H1 (cell line): ENCODE measurements around the gene ACTG2. TPM values are rescaled to one million over a fixed set of nuclear protein-coding genes. Genes with fewer than 3 reads are reported as not detected.

Source experiments
- CTCF ChIA-PET: fragments of 300-600 bp; sonication (Branson Sonifier 250); formaldehyde crosslinking; loops from one replicate; lab custom pipeline; 2021; ENCODE audit not compliant: partially characterized antibody; lab: Charles Lee
- POLR2A ChIA-PET: fragments of 300-600 bp; sonication (Branson Sonifier 250); formaldehyde crosslinking; loops from one replicate; lab custom pipeline; 2021; ENCODE audit warnings: inconsistent platforms; ENCODE audit not compliant: partially characterized antibody; lab: Charles Lee
- DNase-seq, 2 experiments: peaks; one replicate each; pipeline versions ENCODE4 v3.0.0 to v3.0.0-alpha.2; 2010 to 2022; ENCODE audit warnings: low spot score in 2 of 2, low read depth in 1 of 2, mixed read lengths in 1 of 2
- FAIRE-seq: peaks from 2 replicates; lab custom pipeline; 2011; peaks lifted over from hg19 to GRCh38; lab: Jason Lieb, UNC
- H2AFZ ChIP-seq: 2 replicates; pipeline ENCODE4 v1.8.1; 2012; ENCODE audit warnings: low read length, inconsistent platforms
- H2AK5ac ChIP-seq: 2 replicates; pipeline ENCODE4 v1.6.1; 2013; ENCODE audit warnings: low read depth, low read length
- H2BK120ac ChIP-seq: replicated peaks from 2 replicates; pipeline ENCODE3; 2013; ENCODE audit warnings: low read depth, low read length, inconsistent platforms
- H2BK12ac ChIP-seq: 2 replicates; pipeline ENCODE4 v1.6.1; 2013; ENCODE audit warnings: low read depth, low read length
- H2BK15ac ChIP-seq: 2 replicates; pipeline ENCODE4 v1.6.1; 2013; ENCODE audit warnings: low read length
- H2BK20ac ChIP-seq: 2 replicates; pipeline ENCODE4 v1.6.1; 2013; ENCODE audit warnings: low read length
- H2BK5ac ChIP-seq: 2 replicates; pipeline ENCODE4 v1.6.1; 2013; ENCODE audit warnings: low read depth, low read length
- H3K14ac ChIP-seq: 2 replicates; pipeline ENCODE4 v1.6.1; 2013; ENCODE audit warnings: inconsistent platforms; ENCODE audit not compliant: insufficient read length
- H3K18ac ChIP-seq: 2 replicates; pipeline ENCODE4 v1.6.1; 2013; ENCODE audit warnings: low read length; ENCODE audit errors: extremely low read depth
- H3K23ac ChIP-seq: 2 replicates; pipeline ENCODE4 v1.6.1; 2013; ENCODE audit warnings: inconsistent platforms; ENCODE audit not compliant: insufficient read length
- H3K23me2 ChIP-seq: 2 replicates; pipeline ENCODE4 v1.6.1; 2013; ENCODE audit warnings: low read depth, low read length
- H3K27ac ChIP-seq: 2 replicates; pipeline ENCODE4 v1.6.1; 2011; ENCODE audit warnings: low read depth, low read length, inconsistent platforms
- H3K27me3 ChIP-seq, 4 experiments: replicated peaks in 1 of 4; 1 replicate in 1 of 4; 2 replicates in 3 of 4; pipeline versions ENCODE4 v1.6.1 to v1.8.1; 2011 to 2013; ENCODE audit warnings: low read length in 3 of 4, mild to moderate bottlenecking in 3 of 4, inconsistent platforms in 2 of 4, mixed read lengths in 2 of 4, moderate library complexity in 1 of 4; ENCODE audit not compliant: control insufficient read depth in 3 of 4, insufficient read depth in 3 of 4; ENCODE audit errors: extremely low read depth in 1 of 4
- H3K36me3 ChIP-seq, 4 experiments: 2 replicates each; pipeline versions ENCODE4 v1.6.1 to v1.8.1; 2011 to 2013; ENCODE audit warnings: mild to moderate bottlenecking in 4 of 4, low read length in 3 of 4, moderate library complexity in 2 of 4, control low read depth in 1 of 4, inconsistent platforms in 1 of 4; ENCODE audit not compliant: insufficient read depth in 4 of 4, control insufficient read depth in 2 of 4
- H3K4ac ChIP-seq: replicated peaks from 2 replicates; pipeline ENCODE3; 2013; ENCODE audit warnings: low read length, low read depth, mixed read lengths, inconsistent platforms; ENCODE audit not compliant: insufficient read length
- H3K4me1 ChIP-seq, 4 experiments: replicated peaks in 1 of 4; 1 replicate in 1 of 4; 2 replicates in 3 of 4; pipeline versions ENCODE4 v1.6.1 to v1.8.1; 2011 to 2013; ENCODE audit warnings: low read length in 3 of 4, inconsistent platforms in 2 of 4, mixed read lengths in 1 of 4; ENCODE audit not compliant: insufficient read depth in 4 of 4, control insufficient read depth in 3 of 4
- H3K4me2 ChIP-seq, 2 experiments: 2 replicates each; pipeline versions ENCODE4 v1.6.1 to v1.8.1; 2011 to 2013; ENCODE audit warnings: low read depth in 2 of 2, low read length in 2 of 2, control low read depth in 1 of 2, inconsistent platforms in 1 of 2, mild to moderate bottlenecking in 1 of 2; ENCODE audit not compliant: insufficient read depth in 1 of 2
- H3K4me3 ChIP-seq, 4 experiments: fragments of 200-600, 300-600 bp in 1 of 4; sonication (generic), shearing (Covaris generic), sonication (Bioruptor Twin) in 1 of 4; 2 replicates each; pipeline versions ENCODE4 v1.5.1 to v1.8.1; 2011 to 2016; ENCODE audit warnings: low read length in 4 of 4, low read depth in 3 of 4, control low read depth in 2 of 4, inconsistent platforms in 2 of 4, mild to moderate bottlenecking in 2 of 4, mixed read lengths in 1 of 4, moderate library complexity in 1 of 4; ENCODE audit not compliant: insufficient read depth in 2 of 4; ENCODE audit errors: extremely low read depth in 1 of 4
- H3K56ac ChIP-seq: replicated peaks from 2 replicates; pipeline ENCODE3; 2013; ENCODE audit warnings: low read depth, mild to moderate bottlenecking, mixed read lengths, low read length, inconsistent platforms; ENCODE audit not compliant: insufficient read length
- H3K79me1 ChIP-seq: 2 replicates; pipeline ENCODE4 v1.6.1; 2013; ENCODE audit warnings: low read depth, low read length, control low read depth
- H3K79me2 ChIP-seq, 2 experiments: 2 replicates each; pipeline versions ENCODE4 v1.6.1 to v1.8.1; 2012 to 2013; ENCODE audit warnings: low read length in 2 of 2, mild to moderate bottlenecking in 2 of 2, inconsistent platforms in 1 of 2; ENCODE audit not compliant: insufficient read depth in 2 of 2, control insufficient read depth in 1 of 2
- H3K9ac ChIP-seq, 4 experiments: replicated peaks in 1 of 4; 1 replicate in 1 of 4; 2 replicates in 3 of 4; pipeline versions ENCODE4 v1.6.1 to v1.8.1; 2011 to 2013; ENCODE audit warnings: low read depth in 3 of 4, low read length in 3 of 4, control low read depth in 2 of 4, mild to moderate bottlenecking in 2 of 4, moderate library complexity in 2 of 4, inconsistent platforms in 1 of 4; ENCODE audit errors: extremely low read depth in 1 of 4
- H3K9me3 ChIP-seq, 2 experiments: 2 replicates each; pipeline versions ENCODE4 v1.6.1 to v1.8.1; 2012 to 2013; ENCODE audit warnings: mild to moderate bottlenecking in 2 of 2, moderate library complexity in 2 of 2, control low read depth in 1 of 2, inconsistent platforms in 1 of 2, low read depth in 1 of 2, low read length in 1 of 2, mixed read lengths in 1 of 2; ENCODE audit not compliant: insufficient read depth in 2 of 2
- H4K20me1 ChIP-seq, 2 experiments: replicated peaks in 1 of 2; 2 replicates each; pipeline versions ENCODE3 to v1.8.1; 2011 to 2013; ENCODE audit warnings: inconsistent platforms in 2 of 2, low read length in 2 of 2, mild to moderate bottlenecking in 1 of 2; ENCODE audit not compliant: insufficient read depth in 2 of 2, control insufficient read depth in 1 of 2
- H4K5ac ChIP-seq: 2 replicates; pipeline ENCODE4 v1.6.1; 2013; ENCODE audit warnings: low read length, low read depth, mixed read lengths, inconsistent platforms; ENCODE audit not compliant: insufficient read length
- H4K8ac ChIP-seq: 2 replicates; pipeline ENCODE4 v1.8.0; 2013; ENCODE audit warnings: mild to moderate bottlenecking, moderate library complexity, low read length, inconsistent platforms; ENCODE audit not compliant: insufficient read depth; ENCODE audit errors: extremely low read depth
- H4K91ac ChIP-seq: replicated peaks from 2 replicates; pipeline ENCODE3; 2013; ENCODE audit warnings: low read length, mixed read lengths, inconsistent platforms; ENCODE audit not compliant: insufficient read length
- BRCA1 ChIP-seq: IDR thresholded peaks from 2 replicates; pipeline ENCODE4 v1.6.1; 2012; ENCODE audit warnings: low read depth, low read length, improper control_type of control experiment
- POLR2A ChIP-seq, 2 experiments: IDR thresholded peaks; 1 replicate in 1 of 2; 2 replicates in 1 of 2; pipeline ENCODE4 v1.6.1; 2011; ENCODE audit warnings: low read depth in 2 of 2, low read length in 2 of 2, mild to moderate bottlenecking in 2 of 2; ENCODE audit errors: control extremely low read depth in 1 of 2
- POLR2AphosphoS5 ChIP-seq: IDR thresholded peaks from 2 replicates; pipeline ENCODE4 v1.6.1; 2011; ENCODE audit warnings: low read depth, low read length
- RFX5 ChIP-seq: IDR thresholded peaks from 2 replicates; pipeline ENCODE4 v1.6.1; 2011; ENCODE audit warnings: low read depth, low read length, improper control_type of control experiment, borderline replicate concordance
- WGBS, 2 experiments: shearing (Covaris generic) in 1 of 2; methylation state at CpG; one replicate each; pipeline versions ENCODE4 v1.1.6 to v1.1.7; 2013 to 2015; ENCODE audit warnings: low lambda C conversion rate in 2 of 2, mixed read lengths in 2 of 2, inconsistent platforms in 1 of 2, low coverage in 1 of 2, missing lambda C conversion rate in 1 of 2; ENCODE audit not compliant: insufficient replicate concordance in 2 of 2, insufficient coverage in 1 of 2, insufficient read length in 1 of 2; ENCODE audit errors: extremely low coverage in 1 of 2, missing lambda C conversion rate in 1 of 2; 5-methylcytosine and 5-hydroxymethylcytosine counted together
- polyA plus RNA-seq, 7 experiments: library from polyadenylated mRNA; depleted of rRNA in 3 of 7; stranded (reverse) in 5 of 7; unstranded in 2 of 7; fragments of >200 nt in 5 of 7; fragments of 200-250 nt in 2 of 7; gene quantifications; 1 replicate in 5 of 7; 2 replicates in 1 of 7; 4 replicates in 1 of 7; pipeline versions ENCODE4 v1.2.1 to v1.2.3, GENCODE V29; 2011 to 2013; ENCODE audit warnings: missing spikeins in 2 of 7, mixed read lengths in 2 of 7
- total RNA-seq: library from RNA; stranded (reverse); fragmentation: NEBNext Ultra II Directional; extraction: Animal tissue kit (Norgen Biotek cat#: 25700); gene quantifications from 2 replicates; pipeline ENCODE4 v1.2.1, GENCODE V29; 2021

ACTG2 gene
- total and polyA plus RNA-seq, 2 of the 8 experiments (the other 6 are each of a cell fraction or from before 2014, with no cell fraction given), result 6.2 to 13.7 TPM

GRCh38 chr2:73947412-73948018 lies 54.7 kb downstream of the ACTG2 start:
- H4K91ac ChIP-seq, result no peak overlapping the region
- H3K9me3 ChIP-seq, result no peaks in the 10 kb centered on the region
- H3K27me3 ChIP-seq, result no peaks in the 10 kb centered on the region
- H4K20me1 ChIP-seq, result peaks cover 7 to 20% of the 10 kb centered on the region in 2 experiments
- no peak overlapping the region for H3K23ac ChIP-seq
- no peak overlapping the region for H2AK5ac ChIP-seq
- DNase-seq, result no peak
- H2BK15ac ChIP-seq, result no peak overlapping the region
- no peak overlapping the region for H3K4ac ChIP-seq
- ChIA-PET POLR2A (interaction anchor here (0.7 to 0.8 kb wide), 2 partner anchors 14 to 369 kb away, joined by 3 read pairs; no protein-coding TSS in a partner anchor), CTCF (interaction anchor here (1.7 kb wide), 1 partner anchor 23 kb away, joined by 4 read pairs; no protein-coding TSS in a partner anchor)
- H4K5ac ChIP-seq, result no peak overlapping the region
- H3K18ac ChIP-seq, result no peak overlapping the region
- H2AFZ ChIP-seq, result no peak overlapping the region
- no peak overlapping the region for H2BK5ac ChIP-seq
- no peak overlapping the region for H2BK120ac ChIP-seq
- no peak overlapping the region for H2BK20ac ChIP-seq
- no peaks in the 10 kb centered on the region for H3K23me2 ChIP-seq
- no peak overlapping the region for H3K9ac ChIP-seq
- H3K4me1 ChIP-seq, result no peaks in the 10 kb centered on the region
- 95% methylated on average over 5 of the region's 5 CpGs; no CpG with 5 or more reads in 1 of the 2 experiments for WGBS, 2 experiments
- H4K8ac ChIP-seq, result peak overlapping the region; percentile 71; the same call in 1 of the 2 replicates
- no peak overlapping the region for H2BK12ac ChIP-seq
- no peak overlapping the region for H3K27ac ChIP-seq
- H3K4me2 ChIP-seq, result no peak overlapping the region
- H3K56ac ChIP-seq, result no peak overlapping the region
- H3K79me1 ChIP-seq, result peaks cover 3% of the 10 kb centered on the region; the same call in 1 of the 2 replicates
- peaks cover 13 to 63% (median 45%) of the 10 kb centered on the region in 4 experiments for H3K36me3 ChIP-seq
- no peak for FAIRE-seq
- no peak overlapping the region for H3K14ac ChIP-seq
- H3K4me3 ChIP-seq, result no peak overlapping the region
- H3K79me2 ChIP-seq, result peaks cover 0 to 25% of the 10 kb centered on the region in 2 experiments; a peak in 2 of 4 replicates
- no peak for TF ChIP-seq BRCA1
- no peak for TF ChIP-seq POLR2AphosphoS5
- no peak for TF ChIP-seq RFX5
- no peak for TF ChIP-seq POLR2A (IDR thresholded peaks at IDR 0.05; ENCODE audit: control extremely low read depth in 1 of 2, low read depth in 2 of 2, low read length in 2 of 2)
